Measurements from ENCODE around the gene DOK4.

The DOK4 gene

GRCh38 chr16:57493767-57494166, 7.5 kb upstream of the DOK4 start:
- H3K4me3 ChIP-seq (ENCODE audit: low read depth, low read length) = no peak overlapping the region
- TF ChIP-seq CTCF (IDR thresholded peaks at IDR 0.05; ENCODE audit: low read depth, low read length) (no peak), POLR2A (IDR thresholded peaks at IDR 0.05; ENCODE audit: extremely low read depth, insufficient read length) (no peak), MAX (IDR thresholded peaks at IDR 0.05; ENCODE audit: low read depth, low read length) (no peak), MYC (IDR thresholded peaks at IDR 0.05; ENCODE audit: low read depth, low read length) (no peak)
- no peak for DNase-seq (ENCODE audit: low read depth)

GRCh38 chr16:57489229-57489628, 2.9 kb upstream of the DOK4 start:
- no peak overlapping the region for H3K4me3 ChIP-seq (ENCODE audit: low read depth, low read length)
- no peak for DNase-seq (ENCODE audit: low read depth)
- TF ChIP-seq MYC (IDR thresholded peaks at IDR 0.05; ENCODE audit: low read depth, low read length) = no peak
- TF ChIP-seq CTCF (IDR thresholded peaks at IDR 0.05; ENCODE audit: low read depth, low read length) = no peak

GRCh38 chr16:57486858-57487834, 853 bp upstream of the DOK4 start:
- DNase-seq (ENCODE audit: low read depth) = no peak
- H3K4me3 ChIP-seq (ENCODE audit: low read depth, low read length) = no peak overlapping the region

GRCh38 chr16:57485091-57485915, 990 bp downstream of the DOK4 start:
- H3K4me3 ChIP-seq (ENCODE audit: low read depth, low read length) = peak overlapping the region; percentile 59
- DNase-seq (ENCODE audit: low read depth) = no peak
- TF ChIP-seq MYC (IDR thresholded peaks at IDR 0.05; ENCODE audit: low read depth, low read length) (no peak), MAX (IDR thresholded peaks at IDR 0.05; ENCODE audit: low read depth, low read length) (no peak), POLR2A (IDR thresholded peaks at IDR 0.05; ENCODE audit: extremely low read depth, insufficient read length) (no peak), CTCF (IDR thresholded peaks at IDR 0.05; ENCODE audit: low read depth, low read length) (no peak)

More at GRCh38 chr16:57486858-57487834, 853 bp upstream of the DOK4 start:
- TF ChIP-seq MAX (IDR thresholded peaks at IDR 0.05; ENCODE audit: low read depth, low read length) (no peak), MYC (IDR thresholded peaks at IDR 0.05; ENCODE audit: low read depth, low read length) (no peak), CTCF (IDR thresholded peaks at IDR 0.05; ENCODE audit: low read depth, low read length) (no peak), POLR2A (IDR thresholded peaks at IDR 0.05; ENCODE audit: extremely low read depth, insufficient read length) (no peak)

- no peak for TF ChIP-seq MAX (IDR thresholded peaks at IDR 0.05; ENCODE audit: low read depth, low read length)
- no peak for TF ChIP-seq POLR2A (IDR thresholded peaks at IDR 0.05; ENCODE audit: extremely low read depth, insufficient read length)
- no peak for TF ChIP-seq CTCF (IDR thresholded peaks at IDR 0.05; ENCODE audit: low read depth, low read length)
- H3K4me3 ChIP-seq (ENCODE audit: low read depth, low read length) = no peak overlapping the region
- no peak for DNase-seq (ENCODE audit: low read depth)
Measured at GRCh38 chr16:57484515-57485005, 1.7 kb downstream of the DOK4 start.

All from NB4 (cell line).